SK-N-SH (cell line): ENCODE measurements around the gene MYO1F. TPM values are rescaled to one million over a fixed set of nuclear protein-coding genes. Genes with fewer than 3 reads are reported as not detected.

ENCODE experiments used
- CTCF ChIA-PET: fragments of 300-600, 350-600 bp; formaldehyde crosslinking; extraction: SDS; loops from one replicate; lab custom pipeline; 2021; lab: Yijun Ruan, JAX
- POLR2A ChIA-PET: fragments of 350-600 bp; sonication (Branson Sonifier 250); formaldehyde crosslinking; extraction: SDS; loops from one replicate; lab custom pipeline; 2020; ENCODE audit warnings: antibody characterized with exemption, inconsistent platforms; lab: Yijun Ruan, JAX
- DNase-seq: peaks from one replicate; pipeline ENCODE4 v3.0.0; 2012
- H2AFZ ChIP-seq: fragments of 200-600 bp; sonication (generic); 2 replicates; pipeline ENCODE4 v1.8.1; 2016; ENCODE audit warnings: antibody characterized with exemption, mild to moderate bottlenecking, low read depth
- H3F3A ChIP-seq: fragments of 200-600 bp; sonication (generic); replicated peaks from 2 replicates; pipeline ENCODE3; 2016; ENCODE audit warnings: antibody characterized with exemption, mild to moderate bottlenecking; ENCODE audit not compliant: insufficient read depth
- H3K27ac ChIP-seq, 2 experiments: fragments of 200-500 bp in 1 of 2; fragments of 200-600 bp in 1 of 2; sonication (Bioruptor generic) in 1 of 2; sonication (generic), shearing (Covaris generic) in 1 of 2; 2 replicates each; pipeline versions ENCODE4 v1.5.1 to v1.6.1; 2014 to 2016; ENCODE audit warnings: low read depth in 2 of 2, inconsistent platforms in 1 of 2, low read length in 1 of 2, mild to moderate bottlenecking in 1 of 2, mixed read lengths in 1 of 2
- H3K27me3 ChIP-seq: fragments of 200-600 bp; sonication (generic), shearing (Covaris generic); 2 replicates; pipeline ENCODE4 v1.6.1; 2016; ENCODE audit warnings: mixed run types; ENCODE audit not compliant: insufficient read depth
- H3K36me3 ChIP-seq, 2 experiments: fragments of 200-500 bp in 1 of 2; fragments of 200-600 bp in 1 of 2; sonication (Bioruptor generic) in 1 of 2; sonication (generic) in 1 of 2; replicated peaks in 1 of 2; 2 replicates each; pipeline versions ENCODE3 to v1.5.1; 2014 to 2016; ENCODE audit warnings: low read length in 1 of 2, mild to moderate bottlenecking in 1 of 2; ENCODE audit not compliant: insufficient read depth in 2 of 2, control insufficient read depth in 1 of 2
- H3K4me1 ChIP-seq, 2 experiments: fragments of 200-500 bp in 1 of 2; fragments of 200-600 bp in 1 of 2; sonication (Bioruptor generic) in 1 of 2; sonication (generic), shearing (Covaris generic) in 1 of 2; 2 replicates each; pipeline versions ENCODE4 v1.5.1 to v1.6.1; 2014 to 2016; ENCODE audit warnings: low read depth in 1 of 2, low read length in 1 of 2, mixed run types in 1 of 2; ENCODE audit not compliant: insufficient read depth in 2 of 2, control insufficient read depth in 1 of 2
- H3K4me2 ChIP-seq: fragments of 200-600 bp; sonication (generic), shearing (Covaris generic); 2 replicates; pipeline ENCODE4 v1.6.1; 2017; ENCODE audit warnings: mixed run types
- H3K4me3 ChIP-seq, 2 experiments: fragments of 200-500 bp in 1 of 2; fragments of 200-600 bp in 1 of 2; sonication (Bioruptor generic) in 1 of 2; sonication (generic), shearing (Covaris generic) in 1 of 2; 2 replicates each; pipeline versions ENCODE4 v1.5.1 to v1.8.1; 2014 to 2016; ENCODE audit warnings: low read depth in 2 of 2, inconsistent platforms in 1 of 2, low read length in 1 of 2, mild to moderate bottlenecking in 1 of 2, mixed read lengths in 1 of 2, moderate library complexity in 1 of 2
- H3K79me2 ChIP-seq: fragments of 200-600 bp; sonication (generic); 2 replicates; pipeline ENCODE4 v1.8.1; 2017; ENCODE audit warnings: mild to moderate bottlenecking; ENCODE audit not compliant: insufficient read depth
- H3K9ac ChIP-seq: fragments of 200-600 bp; sonication (generic); 2 replicates; pipeline ENCODE4 v1.6.1; 2017; ENCODE audit warnings: mixed run types
- H3K9me2 ChIP-seq: fragments of 200-600 bp; sonication (generic); 2 replicates; pipeline ENCODE4 v1.6.1; 2017; ENCODE audit warnings: mixed run types
- H3K9me3 ChIP-seq: fragments of 200-600 bp; sonication (generic); 2 replicates; pipeline ENCODE4 v1.6.1; 2017; ENCODE audit warnings: mixed run types, mild to moderate bottlenecking, moderate library complexity
- H4K20me1 ChIP-seq: fragments of 200-600 bp; sonication (generic); 2 replicates; pipeline ENCODE4 v1.6.1; 2017; ENCODE audit warnings: mild to moderate bottlenecking, mixed run types; ENCODE audit not compliant: insufficient read depth
- ELF1 ChIP-seq: IDR thresholded peaks from 2 replicates; pipeline ENCODE4 v1.4.0; 2012
- EP300 ChIP-seq, 2 experiments: IDR thresholded peaks; 2 replicates each; pipeline versions ENCODE4 v1.4.0 to v1.6.1; 2012; ENCODE audit warnings: borderline replicate concordance in 1 of 2, low read depth in 1 of 2, low read length in 1 of 2
- EZH2phosphoT487 ChIP-seq: fragments of 200-600 bp; sonication (generic); IDR thresholded peaks from 2 replicates; pipeline ENCODE4 v1.6.1; 2017; ENCODE audit warnings: low read depth, mixed run types, mild to moderate bottlenecking, antibody characterized with exemption, moderate library complexity, borderline replicate concordance
- FOSL2 ChIP-seq: IDR thresholded peaks from 2 replicates; pipeline ENCODE4 v1.4.0; 2012; ENCODE audit warnings: low read depth, mild to moderate bottlenecking, moderate library complexity, borderline replicate concordance
- FOXM1 ChIP-seq: IDR thresholded peaks from 2 replicates; pipeline ENCODE4 v1.4.0; 2012; ENCODE audit warnings: low read depth, mild to moderate bottlenecking
- GATA2 ChIP-seq: sonication (generic); formaldehyde crosslinking; IDR thresholded peaks from 2 replicates; pipeline ENCODE4 v1.5.0; 2020; ENCODE audit warnings: mild to moderate bottlenecking, missing genetic modification reagents
- NRF1 ChIP-seq: IDR thresholded peaks from 2 replicates; pipeline ENCODE4 v1.6.1; 2012; ENCODE audit warnings: low read depth, mild to moderate bottlenecking, low read length
- POLR2AphosphoS5 ChIP-seq: IDR thresholded peaks from 2 replicates; pipeline ENCODE4 v1.6.1; 2012; ENCODE audit warnings: low read depth, low read length
- TAF1 ChIP-seq: IDR thresholded peaks from 2 replicates; pipeline ENCODE4 v1.6.1; 2012; ENCODE audit warnings: low read depth, mild to moderate bottlenecking, low read length, moderate library complexity, borderline replicate concordance
- WGBS: methylation state at CpG from one replicate; pipeline ENCODE4 v1.1.6; 2017; ENCODE audit warnings: low lambda C conversion rate; 5-methylcytosine and 5-hydroxymethylcytosine counted together
- polyA plus RNA-seq, 3 experiments: library from polyadenylated mRNA; depleted of rRNA; stranded (reverse); fragments of >200 nt; gene quantifications; 2 replicates each; pipeline ENCODE4 v1.2.3, GENCODE V29; 2012
- TF ChIP-seq, protein P1 (sequence below): fragments of 200-600 bp; sonication (generic); IDR thresholded peaks from 2 replicates; pipeline ENCODE4 v1.6.1; 2017; ENCODE audit warnings: antibody characterized with exemption, mild to moderate bottlenecking, moderate library complexity
- TF ChIP-seq, protein P2 (sequence below): IDR thresholded peaks from 2 replicates; pipeline ENCODE4 v1.4.0; 2012; ENCODE audit warnings: low read depth, borderline replicate concordance
- TF ChIP-seq, protein P3 (sequence below): IDR thresholded peaks from 2 replicates; pipeline ENCODE4 v1.6.1; 2012; ENCODE audit warnings: mild to moderate bottlenecking, low read depth, low read length, moderate library complexity
- TF ChIP-seq, protein P4 (sequence below): fragments of 150-350 bp; IDR thresholded peaks from 2 replicates; pipeline ENCODE4 v1.6.1; 2017; ENCODE audit warnings: antibody characterized with exemption, low read length, low read depth, borderline replicate concordance

The MYO1F gene
- polyA plus RNA-seq, 1 of the 3 experiments (the other 2 are of a cell fraction): 0.51 TPM

DNA sequence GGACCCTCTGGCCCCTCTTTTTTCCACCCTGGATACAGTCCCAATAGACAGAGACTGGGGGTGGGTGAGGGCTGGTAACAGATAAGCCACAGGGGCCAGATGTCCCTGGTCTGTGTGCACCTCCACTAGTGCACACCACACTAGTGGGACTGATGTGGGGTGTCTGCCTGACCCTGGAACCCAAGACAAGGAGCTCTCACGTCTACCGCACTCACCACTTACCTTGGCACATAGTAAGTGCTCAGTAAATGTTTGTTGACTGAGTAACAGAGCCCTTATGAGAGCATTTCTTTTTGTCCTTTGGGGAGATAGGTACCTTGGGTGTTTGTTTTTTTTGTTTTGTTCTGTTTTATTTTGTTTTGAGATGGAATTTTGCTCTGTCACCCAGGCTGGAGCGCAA lies 40.1 kb downstream of the MYO1F start:
- Histone ChIP-seq H3K4me3 (no peak overlapping the region), H3K79me2 (no peaks in the 10 kb centered on the region), H3K4me2 (no peak overlapping the region), H3K4me1 (no peaks in the 10 kb centered on the region), H3F3A (peaks cover 9% of the 10 kb centered on the region), H3K9ac (no peak overlapping the region), H3K36me3 (no peaks in the 10 kb centered on the region), H4K20me1 (no peaks in the 10 kb centered on the region), H3K27me3 (no peaks in the 10 kb centered on the region; the same call in 1 of the 2 replicates), H3K9me2 (no peaks in the 10 kb centered on the region), H3K9me3 (no peaks in the 10 kb centered on the region), H3K27ac (no peak overlapping the region), H2AFZ (no peak overlapping the region)
- ChIA-PET POLR2A (interaction anchor here (1.2 kb wide), 1 partner anchor 11 kb away, joined by 4 read pairs; no protein-coding TSS in a partner anchor), CTCF (no interaction called here)
- TF ChIP-seq NRF1 (no peak), EZH2phosphoT487 (no peak), FOXM1 (no peak), FOSL2 (no peak)
- TF ChIP-seq, protein P1, sequence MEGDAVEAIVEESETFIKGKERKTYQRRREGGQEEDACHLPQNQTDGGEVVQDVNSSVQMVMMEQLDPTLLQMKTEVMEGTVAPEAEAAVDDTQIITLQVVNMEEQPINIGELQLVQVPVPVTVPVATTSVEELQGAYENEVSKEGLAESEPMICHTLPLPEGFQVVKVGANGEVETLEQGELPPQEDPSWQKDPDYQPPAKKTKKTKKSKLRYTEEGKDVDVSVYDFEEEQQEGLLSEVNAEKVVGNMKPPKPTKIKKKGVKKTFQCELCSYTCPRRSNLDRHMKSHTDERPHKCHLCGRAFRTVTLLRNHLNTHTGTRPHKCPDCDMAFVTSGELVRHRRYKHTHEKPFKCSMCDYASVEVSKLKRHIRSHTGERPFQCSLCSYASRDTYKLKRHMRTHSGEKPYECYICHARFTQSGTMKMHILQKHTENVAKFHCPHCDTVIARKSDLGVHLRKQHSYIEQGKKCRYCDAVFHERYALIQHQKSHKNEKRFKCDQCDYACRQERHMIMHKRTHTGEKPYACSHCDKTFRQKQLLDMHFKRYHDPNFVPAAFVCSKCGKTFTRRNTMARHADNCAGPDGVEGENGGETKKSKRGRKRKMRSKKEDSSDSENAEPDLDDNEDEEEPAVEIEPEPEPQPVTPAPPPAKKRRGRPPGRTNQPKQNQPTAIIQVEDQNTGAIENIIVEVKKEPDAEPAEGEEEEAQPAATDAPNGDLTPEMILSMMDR: no peak
- WGBS: 89% methylated on average over 3 of the region's 3 CpGs
- DNase-seq: no peak

DNA sequence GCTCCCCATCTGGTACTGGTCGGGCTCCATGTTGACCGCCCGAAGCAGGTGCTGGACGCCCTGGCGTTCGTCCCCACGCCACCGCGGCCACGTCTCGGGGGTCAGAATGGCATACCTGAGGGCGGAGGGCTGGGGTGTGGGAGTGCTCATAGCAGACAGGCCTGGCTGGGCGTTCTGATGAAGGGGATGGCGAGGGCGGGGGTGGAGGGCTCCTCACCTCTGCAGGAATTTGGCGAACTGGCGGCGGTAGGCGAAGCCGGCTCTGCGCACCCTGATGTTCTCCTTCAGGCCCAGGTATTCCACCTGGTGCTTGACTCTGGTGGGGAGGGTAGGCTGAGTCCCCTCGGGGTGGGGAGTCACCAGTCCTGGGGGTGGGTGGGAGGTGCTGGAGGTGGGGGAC lies 41.0 kb downstream of the MYO1F start:
- Histone ChIP-seq H3K27me3 (no peaks in the 10 kb centered on the region; the same call in 1 of the 2 replicates), H2AFZ (no peak overlapping the region), H3K36me3 (no peaks in the 10 kb centered on the region), H3K27ac (no peak overlapping the region), H3K9me3 (no peaks in the 10 kb centered on the region), H3K9me2 (no peaks in the 10 kb centered on the region), H3K4me2 (no peak overlapping the region), H3K9ac (no peak overlapping the region), H3K4me3 (no peak overlapping the region), H3F3A (peaks cover 9% of the 10 kb centered on the region), H3K79me2 (no peaks in the 10 kb centered on the region), H4K20me1 (no peaks in the 10 kb centered on the region), H3K4me1 (no peaks in the 10 kb centered on the region)
- TF ChIP-seq, protein P2, sequence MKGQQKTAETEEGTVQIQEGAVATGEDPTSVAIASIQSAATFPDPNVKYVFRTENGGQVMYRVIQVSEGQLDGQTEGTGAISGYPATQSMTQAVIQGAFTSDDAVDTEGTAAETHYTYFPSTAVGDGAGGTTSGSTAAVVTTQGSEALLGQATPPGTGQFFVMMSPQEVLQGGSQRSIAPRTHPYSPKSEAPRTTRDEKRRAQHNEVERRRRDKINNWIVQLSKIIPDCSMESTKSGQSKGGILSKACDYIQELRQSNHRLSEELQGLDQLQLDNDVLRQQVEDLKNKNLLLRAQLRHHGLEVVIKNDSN: no peak
- no peak for TF ChIP-seq EP300 (IDR thresholded peaks at IDR 0.05; ENCODE audit: borderline replicate concordance in 1 of 2, low read depth in 1 of 2, low read length in 1 of 2)
- TF ChIP-seq, protein P1: no peak
- TF ChIP-seq POLR2AphosphoS5: no peak
- TF ChIP-seq EZH2phosphoT487: no peak
- TF ChIP-seq ELF1: no peak
- TF ChIP-seq, protein P3, sequence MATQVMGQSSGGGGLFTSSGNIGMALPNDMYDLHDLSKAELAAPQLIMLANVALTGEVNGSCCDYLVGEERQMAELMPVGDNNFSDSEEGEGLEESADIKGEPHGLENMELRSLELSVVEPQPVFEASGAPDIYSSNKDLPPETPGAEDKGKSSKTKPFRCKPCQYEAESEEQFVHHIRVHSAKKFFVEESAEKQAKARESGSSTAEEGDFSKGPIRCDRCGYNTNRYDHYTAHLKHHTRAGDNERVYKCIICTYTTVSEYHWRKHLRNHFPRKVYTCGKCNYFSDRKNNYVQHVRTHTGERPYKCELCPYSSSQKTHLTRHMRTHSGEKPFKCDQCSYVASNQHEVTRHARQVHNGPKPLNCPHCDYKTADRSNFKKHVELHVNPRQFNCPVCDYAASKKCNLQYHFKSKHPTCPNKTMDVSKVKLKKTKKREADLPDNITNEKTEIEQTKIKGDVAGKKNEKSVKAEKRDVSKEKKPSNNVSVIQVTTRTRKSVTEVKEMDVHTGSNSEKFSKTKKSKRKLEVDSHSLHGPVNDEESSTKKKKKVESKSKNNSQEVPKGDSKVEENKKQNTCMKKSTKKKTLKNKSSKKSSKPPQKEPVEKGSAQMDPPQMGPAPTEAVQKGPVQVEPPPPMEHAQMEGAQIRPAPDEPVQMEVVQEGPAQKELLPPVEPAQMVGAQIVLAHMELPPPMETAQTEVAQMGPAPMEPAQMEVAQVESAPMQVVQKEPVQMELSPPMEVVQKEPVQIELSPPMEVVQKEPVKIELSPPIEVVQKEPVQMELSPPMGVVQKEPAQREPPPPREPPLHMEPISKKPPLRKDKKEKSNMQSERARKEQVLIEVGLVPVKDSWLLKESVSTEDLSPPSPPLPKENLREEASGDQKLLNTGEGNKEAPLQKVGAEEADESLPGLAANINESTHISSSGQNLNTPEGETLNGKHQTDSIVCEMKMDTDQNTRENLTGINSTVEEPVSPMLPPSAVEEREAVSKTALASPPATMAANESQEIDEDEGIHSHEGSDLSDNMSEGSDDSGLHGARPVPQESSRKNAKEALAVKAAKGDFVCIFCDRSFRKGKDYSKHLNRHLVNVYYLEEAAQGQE: no peak
- no peak for TF ChIP-seq GATA2
- TF ChIP-seq, protein P4, sequence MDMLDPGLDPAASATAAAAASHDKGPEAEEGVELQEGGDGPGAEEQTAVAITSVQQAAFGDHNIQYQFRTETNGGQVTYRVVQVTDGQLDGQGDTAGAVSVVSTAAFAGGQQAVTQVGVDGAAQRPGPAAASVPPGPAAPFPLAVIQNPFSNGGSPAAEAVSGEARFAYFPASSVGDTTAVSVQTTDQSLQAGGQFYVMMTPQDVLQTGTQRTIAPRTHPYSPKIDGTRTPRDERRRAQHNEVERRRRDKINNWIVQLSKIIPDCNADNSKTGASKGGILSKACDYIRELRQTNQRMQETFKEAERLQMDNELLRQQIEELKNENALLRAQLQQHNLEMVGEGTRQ: no peak
- TF ChIP-seq TAF1: no peak
- ChIA-PET POLR2A (no interaction called here), CTCF (no interaction called here)
- no peak for DNase-seq
- WGBS: 9% methylated on average over 12 of the region's 22 CpGs
